Measurements from ENCODE around the gene STX12.

Gene STX12

DNA sequence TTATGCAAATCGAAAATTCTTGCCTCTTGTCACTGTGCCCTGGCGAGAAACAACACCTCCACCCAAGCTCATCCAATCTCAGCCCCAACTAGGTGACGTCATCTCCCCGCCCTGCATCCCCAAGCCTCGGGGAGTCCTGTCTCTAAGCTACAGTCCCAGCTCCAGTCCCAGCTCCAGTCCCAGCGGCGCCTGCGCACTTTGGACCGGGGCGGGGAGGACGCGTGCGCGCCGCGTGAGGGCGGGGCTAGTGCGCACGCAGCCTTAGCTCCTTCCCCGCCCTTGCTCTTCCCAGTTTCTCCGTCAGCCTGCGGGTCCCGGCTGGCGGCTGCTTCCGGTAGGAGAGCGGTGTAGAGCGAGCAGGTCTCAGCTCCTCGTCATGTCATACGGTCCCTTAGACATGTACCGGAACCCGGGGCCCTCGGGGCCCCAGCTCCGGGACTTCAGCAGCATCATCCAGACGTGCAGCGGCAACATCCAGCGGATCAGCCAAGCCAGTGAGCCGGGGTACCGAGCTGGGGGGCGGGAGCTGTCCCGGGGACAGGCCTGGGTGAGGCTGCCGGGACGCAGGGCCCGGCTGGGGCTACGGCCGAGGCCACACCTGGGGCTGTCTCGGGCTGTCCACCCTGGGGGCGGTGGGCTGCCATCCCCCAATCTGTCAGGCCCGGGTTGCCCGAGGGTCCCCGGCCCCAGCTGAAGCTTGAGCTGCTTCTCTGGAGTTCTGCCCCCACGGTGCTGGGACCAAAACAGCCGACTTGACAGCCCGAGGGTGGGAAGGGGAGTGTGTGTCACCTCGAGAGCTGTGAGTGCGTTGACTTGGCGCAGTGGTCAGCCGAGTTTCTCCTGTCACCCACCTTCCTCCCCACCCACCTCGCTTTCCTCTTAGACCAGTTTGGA is at the start of gene STX12:
Gene STX12, plus strand, starts transcription at position 288 of the 894 bp plus-strand sequence. Its CDS starts 89 bp downstream, at position 377.
- DNase-seq (ENCODE audit: extremely low spot score) = peak; percentile 100
- CTCF ChIA-PET = interaction anchor here (0.7 to 2.1 kb wide), 4 partner anchors 8 to 104 kb away, joined by 3 to 11 read pairs (median 4); no protein-coding TSS in a partner anchor
- POLR2A ChIA-PET = interaction anchor here (0.6 to 2.1 kb wide), 25 partner anchors 9 to 476 kb away, joined by 3 to 36 read pairs (median 5); partner anchors contain the start of genes FAM76A, IFI6, PPP1R8 and XKR8
- TF ChIP-seq ARNT (IDR thresholded peaks at IDR 0.05) (no peak), NFRKB (IDR thresholded peaks at IDR 0.05) (no peak), ELF4 (IDR thresholded peaks at IDR 0.05) (peak; percentile 59)

GRCh38 chr1:27724961-27725373 is 48.1 kb upstream of the STX12 start:
- DNase-seq (ENCODE audit: extremely low spot score) = peak; percentile 59
- TF ChIP-seq L3MBTL2 (conservative IDR thresholded peaks at IDR 0.05) = no peak
- TF ChIP-seq HDGF (IDR thresholded peaks at IDR 0.05; ENCODE audit: borderline replicate concordance) = peak; percentile 92; the same call in 1 of the 2 replicates
- ChIA-PET POLR2A (interaction anchor here (0.6 to 2.3 kb wide), 13 partner anchors 14 to 124 kb away, joined by 3 to 26 read pairs (median 4); partner anchors contain the start of genes IFI6 and STX12), CTCF (interaction anchor here (0.6 to 1.9 kb wide), 8 partner anchors 8 to 215 kb away, joined by 3 to 8 read pairs (median 4); partner anchors contain the start of gene IFI6)

DNA sequence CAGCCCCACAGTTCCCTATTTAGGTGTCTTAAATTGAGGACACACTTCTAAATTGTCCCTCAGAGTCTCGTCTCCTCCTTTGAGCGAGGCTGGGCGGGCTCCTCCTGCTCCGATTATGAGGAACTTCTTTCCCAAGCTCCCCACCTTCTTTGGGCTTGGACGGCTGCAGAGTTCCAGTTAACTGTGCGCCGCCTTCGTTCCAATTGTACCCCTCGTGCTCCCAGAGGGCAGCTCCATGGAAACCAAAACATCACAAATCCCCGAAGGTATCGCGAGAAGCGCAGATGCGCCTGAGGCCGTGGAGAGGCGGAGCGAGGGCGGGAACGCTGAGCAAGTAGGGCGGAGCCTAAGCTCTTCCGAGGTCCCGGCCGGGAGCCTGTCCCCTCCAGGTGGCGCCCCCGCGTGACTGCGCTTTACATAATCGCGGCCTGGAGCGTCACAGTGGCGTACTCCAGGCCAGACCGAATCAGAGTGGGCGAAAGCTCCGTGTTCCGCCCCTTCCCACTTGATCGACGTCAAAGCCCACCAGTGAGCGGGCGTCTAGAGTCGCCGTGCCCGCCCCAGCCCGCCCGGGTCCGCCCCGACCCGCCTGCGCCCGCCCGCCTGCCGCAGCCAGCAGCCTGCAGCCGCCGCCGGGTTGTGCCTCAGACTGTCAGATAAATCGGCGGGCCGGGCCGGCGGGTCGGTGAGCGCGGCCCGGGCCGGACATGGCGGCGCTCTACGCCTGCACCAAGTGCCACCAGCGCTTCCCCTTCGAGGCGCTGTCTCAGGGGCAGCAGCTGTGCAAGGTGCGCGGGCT is 47.4 kb upstream of the STX12 start, which contains the start of gene FAM76A:
Gene FAM76A, plus strand, starts transcription at position 588 of the 799 bp plus-strand sequence. Its CDS starts 120 bp downstream, at position 708.
- CTCF ChIA-PET = interaction anchor here (0.6 to 1.9 kb wide), 8 partner anchors 8 to 215 kb away, joined by 3 to 8 read pairs (median 4); partner anchors contain the start of gene IFI6
- POLR2A ChIA-PET = interaction anchor here (0.6 to 2.3 kb wide), 15 partner anchors 13 to 124 kb away, joined by 3 to 26 read pairs (median 4); partner anchors contain the start of genes IFI6 and STX12
- TF ChIP-seq PKNOX1 (IDR thresholded peaks at IDR 0.05) (peak; percentile 98), SUZ12 (IDR thresholded peaks at IDR 0.05) (no peak), SP1 (IDR thresholded peaks at IDR 0.05) (peak; percentile 80), L3MBTL2 (conservative IDR thresholded peaks at IDR 0.05) (peak; percentile 100), LEF1 (IDR thresholded peaks at IDR 0.05; ENCODE audit: borderline replicate concordance) (0 out of 2 replicates have a peak, but pooled peaks have one; percentile 39), CTBP1 (IDR thresholded peaks at IDR 0.05; ENCODE audit: borderline replicate concordance) (no peak)
- DNase-seq (ENCODE audit: extremely low spot score) = peak; percentile 100

- CTCF ChIA-PET = interaction anchor here (1.0 to 1.9 kb wide), 5 partner anchors 9 to 101 kb away, joined by 3 to 8 read pairs (median 4); partner anchors contain the start of gene IFI6
- DNase-seq (ENCODE audit: extremely low spot score) = peak; percentile 74
- POLR2A ChIA-PET = interaction anchor here (0.9 to 2.3 kb wide), 7 partner anchors 12 to 57 kb away, joined by 3 to 26 read pairs (median 6); partner anchors contain the start of genes IFI6 and STX12
- no peak for TF ChIP-seq ARNT (IDR thresholded peaks at IDR 0.05)
- peak; percentile 73 for TF ChIP-seq ZNF384 (IDR thresholded peaks at IDR 0.05)
These were observed 46.6 kb upstream of the STX12 start for GRCh38 chr1:27726173-27727044.

DNA sequence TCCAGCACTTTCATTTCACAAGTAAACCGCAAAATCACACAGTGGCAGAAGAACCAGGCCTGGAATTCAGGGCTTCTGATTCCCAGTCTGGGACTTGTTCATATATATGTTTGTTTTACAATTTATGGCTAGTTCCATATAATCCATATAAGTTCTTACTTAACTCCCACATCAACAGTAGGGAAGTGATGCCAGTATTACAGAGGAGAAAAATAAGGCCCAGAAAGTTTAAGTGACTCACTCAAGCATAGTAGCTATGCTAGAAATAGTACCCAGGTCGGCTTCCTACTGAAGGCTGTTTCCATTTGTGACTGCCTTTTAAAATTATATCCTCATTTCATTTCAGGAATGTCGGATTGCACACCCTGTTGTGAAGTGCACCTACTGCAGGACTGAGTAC is 45.9 kb upstream of the STX12 start:
- POLR2A ChIA-PET = interaction anchor here (2.3 kb wide), 1 partner anchor 55 kb away, joined by 20 read pairs; the partner anchor contains the start of gene IFI6
- no peak for DNase-seq (ENCODE audit: extremely low spot score)
- TF ChIP-seq NFRKB (IDR thresholded peaks at IDR 0.05) (no peak), SP1 (IDR thresholded peaks at IDR 0.05) (no peak)

DNA sequence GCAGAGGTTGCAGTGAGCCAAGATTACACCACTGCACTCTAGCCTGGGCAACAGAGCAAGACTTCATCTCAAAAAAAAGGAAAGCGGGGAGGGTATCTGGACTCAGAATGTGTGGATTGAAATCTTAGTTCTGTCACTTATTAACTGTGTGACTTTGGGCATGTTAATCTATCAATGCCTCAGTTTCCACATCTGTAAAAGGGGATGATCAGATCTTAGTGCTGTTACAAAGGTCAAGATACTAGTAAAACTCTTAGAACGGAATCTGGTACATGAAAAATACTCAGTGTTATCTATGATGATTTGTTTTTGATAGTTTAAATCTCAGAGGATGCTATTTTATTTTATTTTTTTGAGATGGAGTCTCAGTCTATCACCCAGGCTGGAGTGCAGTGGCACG is 36.8 kb upstream of the STX12 start:
- TF ChIP-seq ZNF384 (IDR thresholded peaks at IDR 0.05) = no peak
- TF ChIP-seq FOXK2 (IDR thresholded peaks at IDR 0.05) = no peak
- TF ChIP-seq CTBP1 (IDR thresholded peaks at IDR 0.05; ENCODE audit: borderline replicate concordance) = no peak
- TF ChIP-seq SUZ12 (IDR thresholded peaks at IDR 0.05) = no peak
- no peak for TF ChIP-seq HDGF (IDR thresholded peaks at IDR 0.05; ENCODE audit: borderline replicate concordance)
- no peak for TF ChIP-seq ARNT (IDR thresholded peaks at IDR 0.05)
- no peak for TF ChIP-seq PKNOX1 (IDR thresholded peaks at IDR 0.05)
- no peak for TF ChIP-seq LEF1 (IDR thresholded peaks at IDR 0.05; ENCODE audit: borderline replicate concordance)
- no peak for TF ChIP-seq BHLHE40 (IDR thresholded peaks at IDR 0.05; ENCODE audit: borderline replicate concordance)
- TF ChIP-seq FOXA1 (IDR thresholded peaks at IDR 0.05) = no peak
- TF ChIP-seq NFRKB (IDR thresholded peaks at IDR 0.05) = no peak
- no peak for TF ChIP-seq L3MBTL2 (conservative IDR thresholded peaks at IDR 0.05)
- TF ChIP-seq SP1 (IDR thresholded peaks at IDR 0.05) = no peak
- no peak for TF ChIP-seq TARDBP (IDR thresholded peaks at IDR 0.05)
- TF ChIP-seq ELF4 (IDR thresholded peaks at IDR 0.05) = no peak
- no peak for TF ChIP-seq FOXM1 (IDR thresholded peaks at IDR 0.05; ENCODE audit: borderline replicate concordance)
- DNase-seq (ENCODE audit: extremely low spot score) = no peak
- ChIA-PET POLR2A (no interaction called here), CTCF (no interaction called here)

More for the DNA sequence above, 45.9 kb upstream of the STX12 start:
- CTCF ChIA-PET = no interaction called here
